ENCODE results near the gene GATB. TPM values are rescaled to one million over a fixed set of nuclear protein-coding genes. Genes with fewer than 3 reads are reported as not detected.

GATB gene
- total RNA-seq, 4 donors from 2014 or later: 18.7 to 34.0 (median 27.6) TPM

DNA sequence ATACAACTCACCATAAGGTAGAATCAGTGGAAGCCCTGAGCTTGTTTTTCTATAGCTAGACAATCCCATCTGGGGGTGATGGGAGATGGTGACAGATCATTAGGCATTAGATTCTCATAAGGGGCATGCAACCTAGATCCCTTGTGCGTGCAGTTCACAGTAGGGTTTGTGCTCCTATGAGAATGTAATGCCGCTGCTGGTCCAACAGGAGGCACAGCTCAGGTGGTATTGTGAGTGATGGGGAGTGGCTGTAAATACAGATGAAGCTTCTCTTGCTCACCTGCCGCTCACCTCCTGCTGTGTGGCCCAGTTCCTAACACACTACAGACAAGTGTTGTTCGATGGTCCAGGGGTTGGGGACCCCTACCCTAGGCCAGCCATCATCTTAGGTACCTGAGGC is 5.9 kb upstream of the GATB start:
- Histone ChIP-seq H3K4me1 (peaks cover 0 to 4% of the 10 kb centered on the region in 2 donors), H3K27me3 (no peaks in the 10 kb centered on the region), H3K4me3 (no peak overlapping the region), H3K9me3 (no peaks in the 10 kb centered on the region), H3K36me3 (no peaks in the 10 kb centered on the region), H3K27ac (no peak overlapping the region)
- in situ Hi-C loops (cut with MboI; ENCODE audit: low sequenced_read_pairs in 4 of 4): loop anchor here in 2 of 4 donors (25.0 kb wide), 3 partner anchors 621 to 679 kb away; partner anchors contain the start of gene RPS3A (in 1 of the 2)
- intact Hi-C loops (cut with DNase I; ENCODE audit: low total_unique reads): loop anchor here (10.0 kb wide), 1 partner anchor 618 kb away; no protein-coding TSS in a partner anchor
- DNase-seq: no peak
- TF ChIP-seq, protein P1, sequence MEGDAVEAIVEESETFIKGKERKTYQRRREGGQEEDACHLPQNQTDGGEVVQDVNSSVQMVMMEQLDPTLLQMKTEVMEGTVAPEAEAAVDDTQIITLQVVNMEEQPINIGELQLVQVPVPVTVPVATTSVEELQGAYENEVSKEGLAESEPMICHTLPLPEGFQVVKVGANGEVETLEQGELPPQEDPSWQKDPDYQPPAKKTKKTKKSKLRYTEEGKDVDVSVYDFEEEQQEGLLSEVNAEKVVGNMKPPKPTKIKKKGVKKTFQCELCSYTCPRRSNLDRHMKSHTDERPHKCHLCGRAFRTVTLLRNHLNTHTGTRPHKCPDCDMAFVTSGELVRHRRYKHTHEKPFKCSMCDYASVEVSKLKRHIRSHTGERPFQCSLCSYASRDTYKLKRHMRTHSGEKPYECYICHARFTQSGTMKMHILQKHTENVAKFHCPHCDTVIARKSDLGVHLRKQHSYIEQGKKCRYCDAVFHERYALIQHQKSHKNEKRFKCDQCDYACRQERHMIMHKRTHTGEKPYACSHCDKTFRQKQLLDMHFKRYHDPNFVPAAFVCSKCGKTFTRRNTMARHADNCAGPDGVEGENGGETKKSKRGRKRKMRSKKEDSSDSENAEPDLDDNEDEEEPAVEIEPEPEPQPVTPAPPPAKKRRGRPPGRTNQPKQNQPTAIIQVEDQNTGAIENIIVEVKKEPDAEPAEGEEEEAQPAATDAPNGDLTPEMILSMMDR (IDR thresholded peaks at IDR 0.05 in 4 of 5, conservative IDR thresholded peaks at IDR 0.05 in 1 of 5): no peak
- no peak for TF ChIP-seq POLR2A (IDR thresholded peaks at IDR 0.05)
- ATAC-seq: no peak

DNA sequence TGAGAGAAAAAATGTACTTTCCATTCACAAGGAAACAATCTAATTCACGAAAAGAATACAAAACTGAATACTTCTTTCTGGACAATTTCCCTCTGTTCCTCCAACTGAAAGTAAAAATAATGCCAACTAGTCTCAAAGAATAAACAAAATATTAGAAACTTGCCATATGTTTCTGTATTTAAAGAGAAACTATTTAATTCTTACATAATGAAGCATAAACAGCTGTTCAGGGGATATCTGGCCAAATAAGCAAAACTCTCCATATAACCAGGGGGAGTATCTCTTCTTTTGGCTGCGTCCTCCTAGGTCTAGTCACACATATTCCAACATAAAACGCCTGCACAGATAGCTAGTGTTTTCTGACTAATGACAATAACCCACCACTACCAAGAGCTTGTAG is 805 bp downstream of the GATB start:
- no peak for ATAC-seq
- Histone ChIP-seq H3K4me3 (peak overlapping the region; percentile 83 to 95 (median 92)), H3K9me3 (no peaks in the 10 kb centered on the region), H3K4me1 (peaks cover 7 to 11% of the 10 kb centered on the region in 2 donors), H3K27ac (peak overlapping the region in 2 of 4 donors; percentile 81 to 88), H3K27me3 (no peaks in the 10 kb centered on the region), H3K36me3 (peaks cover 0 to 32% of the 10 kb centered on the region in 2 donors)
- in situ Hi-C loops (cut with MboI; ENCODE audit: low sequenced_read_pairs in 4 of 4) (loop anchor here in 2 of 4 donors (25.0 kb wide), 3 partner anchors 627 to 673 kb away; partner anchors contain the start of gene RPS3A (in 1 of the 2)), intact Hi-C loops (cut with DNase I; ENCODE audit: low total_unique reads) (loop anchor here (2.0 to 10.0 kb wide), 4 partner anchors 68 to 1022 kb away; no protein-coding TSS in a partner anchor)
- TF ChIP-seq POLR2A (IDR thresholded peaks at IDR 0.05): no peak
- TF ChIP-seq, protein P1 (IDR thresholded peaks at IDR 0.05 in 4 of 5, conservative IDR thresholded peaks at IDR 0.05 in 1 of 5): no peak
- no peak for DNase-seq

DNA sequence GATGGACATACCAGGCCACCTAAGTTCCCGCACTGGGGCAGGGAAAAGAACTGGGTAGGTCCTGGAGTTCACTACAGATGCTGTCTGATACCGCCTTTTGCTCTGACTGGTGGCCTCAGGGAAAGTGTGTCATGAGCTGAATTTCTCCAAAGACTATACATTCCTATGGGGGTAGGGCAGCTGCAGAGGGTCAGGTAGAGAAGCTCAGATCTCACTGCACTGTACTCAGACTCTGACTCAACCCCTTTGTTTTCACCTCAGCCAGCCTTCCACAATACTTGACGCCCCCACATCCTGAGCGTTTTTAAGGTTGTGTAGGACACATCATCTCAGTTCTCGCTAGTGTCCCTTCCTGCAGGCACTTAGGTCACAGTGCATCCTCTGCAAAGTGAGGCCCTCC is 7.8 kb downstream of the GATB start:
- in situ Hi-C loops (cut with MboI; ENCODE audit: low sequenced_read_pairs in 4 of 4) (loop anchor here in 2 of 4 donors (25.0 kb wide), 3 partner anchors 634 to 666 kb away; partner anchors contain the start of gene RPS3A (in 1 of the 2)), intact Hi-C loops (cut with DNase I; ENCODE audit: low total_unique reads) (no loop called here)

DNA sequence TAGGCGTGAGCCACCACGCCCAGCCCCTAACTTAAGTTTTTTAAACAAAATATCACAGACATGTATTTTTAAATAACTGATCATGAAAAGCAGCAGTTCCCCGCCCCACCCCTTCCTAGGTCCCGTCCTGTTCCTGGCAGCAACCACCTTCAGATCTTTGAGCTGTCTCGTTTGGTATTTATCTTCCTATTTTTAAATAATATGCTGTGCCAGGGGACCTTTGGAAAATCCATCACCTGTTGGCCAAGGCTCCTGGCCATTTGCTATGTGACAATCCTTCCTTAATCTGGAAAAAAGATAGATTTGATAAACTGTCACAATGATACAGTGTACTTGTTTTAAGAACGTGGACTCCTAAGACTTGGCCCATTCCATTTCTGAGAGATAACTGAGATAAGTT is 10.7 kb downstream of the GATB start:
- no peak for ATAC-seq
- in situ Hi-C loops (cut with MboI; ENCODE audit: low sequenced_read_pairs in 4 of 4): loop anchor here in 2 of 4 donors (25.0 kb wide), 3 partner anchors 637 to 663 kb away; partner anchors contain the start of gene RPS3A (in 1 of the 2)
- TF ChIP-seq, protein P1 (IDR thresholded peaks at IDR 0.05 in 4 of 5, conservative IDR thresholded peaks at IDR 0.05 in 1 of 5): no peak
- TF ChIP-seq POLR2A (IDR thresholded peaks at IDR 0.05): no peak
- Histone ChIP-seq H3K27me3 (no peaks in the 10 kb centered on the region), H3K4me1 (peaks cover 21 to 41% of the 10 kb centered on the region in 2 donors), H3K9me3 (no peaks in the 10 kb centered on the region), H3K27ac (no peak overlapping the region), H3K36me3 (peaks cover 0 to 7% of the 10 kb centered on the region in 2 donors), H3K4me3 (no peak overlapping the region)
- DNase-seq: no peak
- intact Hi-C loops (cut with DNase I; ENCODE audit: low total_unique reads): no loop called here

More for the DNA sequence above, 7.8 kb downstream of the GATB start:
- Histone ChIP-seq H3K36me3 (peaks cover 0 to 36% of the 10 kb centered on the region in 2 donors), H3K4me1 (peaks cover 5 to 17% of the 10 kb centered on the region in 2 donors), H3K27ac (no peak overlapping the region), H3K27me3 (no peaks in the 10 kb centered on the region), H3K9me3 (no peaks in the 10 kb centered on the region), H3K4me3 (no peak overlapping the region)
- TF ChIP-seq, protein P1 (IDR thresholded peaks at IDR 0.05 in 4 of 5, conservative IDR thresholded peaks at IDR 0.05 in 1 of 5): no peak
- no peak for TF ChIP-seq POLR2A (IDR thresholded peaks at IDR 0.05)
- ATAC-seq (no peak), DNase-seq (no peak)

Data from gastrocnemius medialis (tissue), 4 donors.